ENCODE data around the gene SLC41A2. TPM values are rescaled to one million over a fixed set of nuclear protein-coding genes. Genes with fewer than 3 reads are reported as not detected.
A peak's percentile ranks its signal among the peaks of the same experiment; 100 is the strongest.
"Not testable (repeated sequence)": the region's sequence is repeated elsewhere in the genome, so short reads cannot be mapped to it uniquely, and the experiment has no call there.

Gene SLC41A2
- total RNA-seq, 1 donor from 2014 or later, result 28.6 TPM

GRCh38 chr12:104994336-104994735 is 36.2 kb upstream of the SLC41A2 start:
- Histone ChIP-seq H3K4me1 (no peaks in the 10 kb centered on the region), H3K27ac (no peak overlapping the region), H3K36me3 (peaks cover 62% of the 10 kb centered on the region), H3K27me3 (no peaks in the 10 kb centered on the region), H3K4me3 (no peak overlapping the region), H3K9me3 (no peaks in the 10 kb centered on the region)
- TF ChIP-seq CTCF (IDR thresholded peaks at IDR 0.05), result no peak
- intact Hi-C loops (cut with DNase I), result no loop called here
- ATAC-seq, result no peak
- DNase-seq, result no peak

- intact Hi-C loops (cut with DNase I), result no loop called here
- Histone ChIP-seq H3K27me3 (no peaks in the 10 kb centered on the region), H3K27ac (no peak overlapping the region), H3K36me3 (peaks cover 65% of the 10 kb centered on the region), H3K4me3 (no peak overlapping the region), H3K9me3 (no peaks in the 10 kb centered on the region), H3K4me1 (peaks cover 11% of the 10 kb centered on the region)
- DNase-seq (no peak), ATAC-seq (no peak)
- TF ChIP-seq CTCF (IDR thresholded peaks at IDR 0.05), result no peak
Observed at GRCh38 chr12:104991565-104992128, 33.6 kb upstream of the SLC41A2 start.

GRCh38 chr12:104990950-104991349 is 32.9 kb upstream of the SLC41A2 start:
- Histone ChIP-seq H3K27ac (no peak overlapping the region), H3K4me1 (peaks cover 11% of the 10 kb centered on the region), H3K4me3 (no peak overlapping the region), H3K36me3 (peaks cover 58% of the 10 kb centered on the region), H3K9me3 (no peaks in the 10 kb centered on the region), H3K27me3 (no peaks in the 10 kb centered on the region)
- no peak for TF ChIP-seq CTCF (IDR thresholded peaks at IDR 0.05)
- ATAC-seq (no peak), DNase-seq (no peak)
- intact Hi-C loops (cut with DNase I), result no loop called here

- ATAC-seq, result peak; percentile 100
- DNase-seq, result peak; percentile 96
- H3K27ac ChIP-seq, result peak within 1 kb of the TSS; percentile 85
- H3K9me3 ChIP-seq, result no peaks in the 10 kb centered on the region
- peaks cover 11% of the 10 kb centered on the region for H3K4me1 ChIP-seq
- H3K27me3 ChIP-seq, result no peaks in the 10 kb centered on the region
- peaks cover 20% of the 10 kb centered on the region for H3K36me3 ChIP-seq
- H3K4me3 ChIP-seq, result peak within 1 kb of the TSS; percentile 99
- no peak for TF ChIP-seq CTCF (IDR thresholded peaks at IDR 0.05)
- intact Hi-C loops (cut with DNase I), result no loop called here
Observed at GRCh38 chr12:104986022-104986941, 28.2 kb upstream of the SLC41A2 start, which contains the start of gene NOPCHAP1. TSS of gene NOPCHAP1 (plus strand) at chr12:104986316. CDS start at chr12:104986353, 37 bp downstream.

GRCh38 chr12:104985206-104985605 is 27.1 kb upstream of the SLC41A2 start:
- no peaks in the 10 kb centered on the region for H3K9me3 ChIP-seq
- H3K36me3 ChIP-seq, result peaks cover 14% of the 10 kb centered on the region
- peaks cover 11% of the 10 kb centered on the region for H3K4me1 ChIP-seq
- no peak for DNase-seq
- TF ChIP-seq CTCF (IDR thresholded peaks at IDR 0.05), result no peak
- no peaks in the 10 kb centered on the region for H3K27me3 ChIP-seq
- no peak overlapping the region for H3K4me3 ChIP-seq
- H3K27ac ChIP-seq, result no peak overlapping the region
- no peak for ATAC-seq
- intact Hi-C loops (cut with DNase I), result no loop called here

- H3K27ac ChIP-seq; DNase-seq; H3K36me3 ChIP-seq; H3K4me1 ChIP-seq; ATAC-seq; intact Hi-C loops (cut with DNase I); H3K9me3 ChIP-seq; H3K4me3 ChIP-seq; H3K27me3 ChIP-seq: not testable (repeated sequence)
Observed at GRCh38 chr12:104977688-104978087, 19.6 kb upstream of the SLC41A2 start.

Data from upper lobe of right lung (tissue), 1 donor.